ENCODE results near the gene PKP1.

The PKP1 gene

GRCh38 chr1:201259476-201260235 lies 23.6 kb upstream of the PKP1 start:
- TF ChIP-seq YY2 (tag by site-specific recombination; IDR thresholded peaks at IDR 0.05) (no peak), SALL2 (tag by site-specific recombination; IDR thresholded peaks at IDR 0.05; ENCODE audit: borderline replicate concordance) (no peak), ZIC2 (tag by site-specific recombination; IDR thresholded peaks at IDR 0.05) (peak; percentile 26; the same call in 1 of the 2 replicates), ZNF791 (tag by site-specific recombination; IDR thresholded peaks at IDR 0.05) (no peak)
- Histone ChIP-seq H3K9me3 (ENCODE audit: control insufficient read depth, insufficient read depth, low read depth, low read length) (no peaks in the 10 kb centered on the region), H3K4me1 (ENCODE audit: control insufficient read depth, insufficient read depth, low read length) (no peaks in the 10 kb centered on the region), H3K4me3 (ENCODE audit: low read depth, low read length) (no peak overlapping the region), H3K36me3 (ENCODE audit: control insufficient read depth in 2 of 2, insufficient read depth in 1 of 2, low read length in 2 of 2) (no peaks in the 10 kb centered on the region), H3K27ac (ENCODE audit: extremely low read depth, low read depth, low read length) (no peak overlapping the region)
- ChIA-PET CTCF (interaction anchor here (0.9 to 2.1 kb wide), 2 partner anchors 87 to 102 kb away, joined by 4 to 14 read pairs; no protein-coding TSS in a partner anchor), POLR2A (interaction anchor here (0.6 kb wide), 1 partner anchor 115 kb away, joined by 7 read pairs; no protein-coding TSS in a partner anchor)

- CTCF ChIA-PET = interaction anchor here (1.0 to 2.1 kb wide), 2 partner anchors 101 kb away, joined by 3 to 14 read pairs; no protein-coding TSS in a partner anchor
- Histone ChIP-seq H3K9me3 (ENCODE audit: control insufficient read depth, insufficient read depth, low read depth, low read length) (no peaks in the 10 kb centered on the region), H3K27ac (ENCODE audit: extremely low read depth, low read depth, low read length) (no peak overlapping the region), H3K4me1 (ENCODE audit: control insufficient read depth, insufficient read depth, low read length) (no peaks in the 10 kb centered on the region), H3K36me3 (ENCODE audit: control insufficient read depth in 2 of 2, insufficient read depth in 1 of 2, low read length in 2 of 2) (no peaks in the 10 kb centered on the region), H3K4me3 (ENCODE audit: low read depth, low read length) (no peak overlapping the region)
- POLR2A ChIA-PET = interaction anchor here (0.6 kb wide), 1 partner anchor 115 kb away, joined by 7 read pairs; no protein-coding TSS in a partner anchor
- TF ChIP-seq PRDM6 (tag by site-specific recombination; IDR thresholded peaks at IDR 0.05) = no peak
- no peak for TF ChIP-seq ZNF37A (tag by site-specific recombination; IDR thresholded peaks at IDR 0.05)
- TF ChIP-seq ZSCAN4 (tag by site-specific recombination; IDR thresholded peaks at IDR 0.05) = no peak
- no peak for TF ChIP-seq ZNF2 (tag by site-specific recombination; IDR thresholded peaks at IDR 0.05)
- no peak for TF ChIP-seq HOXC10 (CRISPR knock-in tag; IDR thresholded peaks at IDR 0.05)
- no peak for TF ChIP-seq RBAK (tag by site-specific recombination; IDR thresholded peaks at IDR 0.05)
- TF ChIP-seq ZNF266 (tag by site-specific recombination; IDR thresholded peaks at IDR 0.05; ENCODE audit: low read depth) = no peak
- TF ChIP-seq ZNF510 (tag by site-specific recombination; IDR thresholded peaks at IDR 0.05; ENCODE audit: insufficient replicate concordance) = no peak
- TF ChIP-seq ZNF585B (tag by site-specific recombination; IDR thresholded peaks at IDR 0.05) = no peak
- no peak for TF ChIP-seq PATZ1 (tag by site-specific recombination; IDR thresholded peaks at IDR 0.05)
- no peak for TF ChIP-seq ZNF701 (tag by site-specific recombination; IDR thresholded peaks at IDR 0.05)
- TF ChIP-seq ZNF670 (tag by site-specific recombination; IDR thresholded peaks at IDR 0.05; ENCODE audit: low read depth) = no peak
- no peak for TF ChIP-seq PBX3 (CRISPR knock-in tag; IDR thresholded peaks at IDR 0.05)
- no peak for TF ChIP-seq ZBTB20 (tag by site-specific recombination; IDR thresholded peaks at IDR 0.05)
- no peak for TF ChIP-seq ZNF350 (tag by site-specific recombination; IDR thresholded peaks at IDR 0.05)
- TF ChIP-seq YY1 (tag by site-specific recombination; IDR thresholded peaks at IDR 0.05) = no peak
- no peak for TF ChIP-seq ZNF692 (tag by site-specific recombination; IDR thresholded peaks at IDR 0.05)
- TF ChIP-seq ZNF768 (tag by site-specific recombination; IDR thresholded peaks at IDR 0.05) = no peak
- no peak for TF ChIP-seq ZNF48 (tag by site-specific recombination; IDR thresholded peaks at IDR 0.05)
- TF ChIP-seq ZBTB10 (tag by site-specific recombination; IDR thresholded peaks at IDR 0.05) = no peak
These were observed 23.1 kb upstream of the PKP1 start for GRCh38 chr1:201260236-201260590.

Data from HEK293 (cell line).